K562 (cell line): ENCODE data around the gene SETDB1. TPM values are rescaled to one million over a fixed set of nuclear protein-coding genes. Genes with fewer than 3 reads are reported as not detected.

ENCODE experiments used
- BCOR ChIP-seq: fragments of 450-650 bp; IDR thresholded peaks from 2 replicates; pipeline ENCODE4 v1.6.1; 2016
- CBFA2T2 ChIP-seq: fragments of 450-650 bp; conservative IDR thresholded peaks from 2 replicates; pipeline ENCODE4 v1.6.1; 2017; ENCODE audit warnings: mild to moderate bottlenecking
- CEBPB ChIP-seq: fragments of 450-650 bp; IDR thresholded peaks from 2 replicates; pipeline ENCODE4 v1.6.1; 2016; ENCODE audit warnings: missing genetic modification characterization, missing compliant biosample characterization
- FOS ChIP-seq: IDR thresholded peaks from 3 replicates; pipeline ENCODE4 v1.6.1; 2011; ENCODE audit not compliant: insufficient read length; ENCODE audit errors: extremely low read depth
- FOXK1 ChIP-seq: sonication (generic); formaldehyde crosslinking; IDR thresholded peaks from 2 replicates; pipeline ENCODE4 v1.8.0; 2022; ENCODE audit warnings: missing genetic modification reagents, mild to moderate bottlenecking, borderline replicate concordance
- FOXM1 ChIP-seq, 2 experiments: fragments of 450-650 bp in 1 of 2; sonication (generic) in 1 of 2; formaldehyde crosslinking in 1 of 2; IDR thresholded peaks; 2 replicates each; pipeline versions ENCODE4 v1.6.1 to v1.9.0; 2017 to 2022; ENCODE audit warnings: low read depth in 2 of 2, mild to moderate bottlenecking in 2 of 2, missing genetic modification reagents in 1 of 2, moderate library complexity in 1 of 2
- FUS ChIP-seq: fragments of 200-400 bp; formaldehyde crosslinking; optimal IDR thresholded peaks from 2 replicates; pipeline ENCODE3; 2017; ENCODE audit warnings: low read depth, low read length
- GATAD2B ChIP-seq: fragments of 450-650 bp; IDR thresholded peaks from 2 replicates; pipeline ENCODE4 v1.6.1; 2017; ENCODE audit warnings: mild to moderate bottlenecking, borderline replicate concordance
- GTF2E2 ChIP-seq: fragments of 200-800 bp; sonication (Bioruptor generic); IDR thresholded peaks from 2 replicates; pipeline ENCODE4 v1.6.1; 2016; ENCODE audit warnings: missing genetic modification characterization, missing compliant biosample characterization
- MYNN ChIP-seq, 2 experiments: sonication (generic); formaldehyde crosslinking in 1 of 2; IDR thresholded peaks; 2 replicates each; pipeline versions ENCODE4 v1.5.0 to v1.6.1; 2016 to 2020; ENCODE audit warnings: antibody characterized with exemption in 1 of 2, missing genetic modification reagents in 1 of 2
- NEUROD1 ChIP-seq: fragments of 150-350 bp; IDR thresholded peaks from 2 replicates; pipeline ENCODE4 v1.6.1; 2014; ENCODE audit warnings: borderline replicate concordance, low read length, low read depth; ENCODE audit not compliant: partially characterized antibody
- OTX1 ChIP-seq: fragments of 450-650 bp; formaldehyde crosslinking; IDR thresholded peaks from 2 replicates; pipeline ENCODE4 v1.4.0; 2022; ENCODE audit warnings: mild to moderate bottlenecking
- PHB ChIP-seq: fragments of 250-450 bp; sonication (Bioruptor Pico); IDR thresholded peaks from 2 replicates; pipeline ENCODE4 v1.5.0; 2021
- PHF20 ChIP-seq: fragments of 450-650 bp; IDR thresholded peaks from 2 replicates; pipeline ENCODE4 v1.6.1; 2018; ENCODE audit not compliant: partially characterized antibody
- TCF3 ChIP-seq: sonication (generic); formaldehyde crosslinking; IDR thresholded peaks from 2 replicates; pipeline ENCODE4 v1.4.0; 2020; ENCODE audit warnings: mild to moderate bottlenecking, missing genetic modification reagents
- ZNF584 ChIP-seq: fragments of 200-800 bp; sonication (Bioruptor generic); IDR thresholded peaks from 2 replicates; pipeline ENCODE4 v1.6.1; 2016; ENCODE audit warnings: low read depth, mild to moderate bottlenecking, missing genetic modification characterization, missing compliant biosample characterization
- ZNF589 ChIP-seq: fragments of 200-800 bp; sonication (Bioruptor generic); IDR thresholded peaks from 2 replicates; pipeline ENCODE4 v1.6.1; 2016; ENCODE audit warnings: low read depth, missing genetic modification characterization, missing compliant biosample characterization
- ZNF699 ChIP-seq: fragments of 250-450 bp; sonication (Bioruptor Pico); IDR thresholded peaks from 2 replicates; pipeline ENCODE4 v1.8.0; 2021; ENCODE audit warnings: mild to moderate bottlenecking, moderate library complexity; ENCODE audit not compliant: insufficient replicate concordance
- ZSCAN32 ChIP-seq: fragments of 450-650 bp; formaldehyde crosslinking; IDR thresholded peaks from 2 replicates; pipeline ENCODE4 v1.4.0; 2020; ENCODE audit warnings: mild to moderate bottlenecking, moderate library complexity
- polyA plus RNA-seq, 8 experiments: library from polyadenylated mRNA; depleted of rRNA in 4 of 8; stranded (reverse) in 5 of 8; unstranded in 3 of 8; fragments of >200 nt; fragmentation: Nextera tagmentation in 2 of 8; fragmentation: Illumina TruSeq in 1 of 8; extraction: Ambion mirVana in 2 of 8; extraction: Trizol in 1 of 8; gene quantifications; 2 replicates each; pipeline versions ENCODE4 v1.2.1 to v1.2.3, GENCODE V29; 2011 to 2014; ENCODE audit warnings: inconsistent platforms in 1 of 8, missing spikeins in 1 of 8
- total RNA-seq, 7 experiments: library from RNA; depleted of rRNA in 6 of 7; stranded (reverse); fragments of >200 nt in 6 of 7; fragmentation: Illumina TruSeq in 2 of 7; extraction: Trizol in 2 of 7; gene quantifications; 2 replicates each; pipeline versions ENCODE4 v1.2.1 to v1.2.3, GENCODE V29; 2011 to 2021; ENCODE audit warnings: low replicate concordance in 1 of 7
- TF ChIP-seq, protein P1 (sequence below): fragments of 450-650 bp; IDR thresholded peaks from 2 replicates; pipeline ENCODE4 v1.6.1; 2017; ENCODE audit warnings: antibody characterized with exemption
- TF ChIP-seq, protein P2 (sequence below): sonication (generic); formaldehyde crosslinking; IDR thresholded peaks from 2 replicates; pipeline ENCODE4 v1.8.0; 2023; ENCODE audit warnings: mild to moderate bottlenecking, missing genetic modification reagents
- TF ChIP-seq, protein P3 (sequence below): fragments of 450-650 bp; conservative IDR thresholded peaks from 2 replicates; pipeline ENCODE4 v1.6.1; 2016; ENCODE audit warnings: missing genetic modification characterization, low read depth, mild to moderate bottlenecking, missing compliant biosample characterization, moderate library complexity

The SETDB1 gene
- total and polyA plus RNA-seq, 9 of the 15 experiments (the other 6 are each of a cell fraction or from before 2014, with no cell fraction given): 21.5 to 64.4 (median 42.0) TPM

DNA sequence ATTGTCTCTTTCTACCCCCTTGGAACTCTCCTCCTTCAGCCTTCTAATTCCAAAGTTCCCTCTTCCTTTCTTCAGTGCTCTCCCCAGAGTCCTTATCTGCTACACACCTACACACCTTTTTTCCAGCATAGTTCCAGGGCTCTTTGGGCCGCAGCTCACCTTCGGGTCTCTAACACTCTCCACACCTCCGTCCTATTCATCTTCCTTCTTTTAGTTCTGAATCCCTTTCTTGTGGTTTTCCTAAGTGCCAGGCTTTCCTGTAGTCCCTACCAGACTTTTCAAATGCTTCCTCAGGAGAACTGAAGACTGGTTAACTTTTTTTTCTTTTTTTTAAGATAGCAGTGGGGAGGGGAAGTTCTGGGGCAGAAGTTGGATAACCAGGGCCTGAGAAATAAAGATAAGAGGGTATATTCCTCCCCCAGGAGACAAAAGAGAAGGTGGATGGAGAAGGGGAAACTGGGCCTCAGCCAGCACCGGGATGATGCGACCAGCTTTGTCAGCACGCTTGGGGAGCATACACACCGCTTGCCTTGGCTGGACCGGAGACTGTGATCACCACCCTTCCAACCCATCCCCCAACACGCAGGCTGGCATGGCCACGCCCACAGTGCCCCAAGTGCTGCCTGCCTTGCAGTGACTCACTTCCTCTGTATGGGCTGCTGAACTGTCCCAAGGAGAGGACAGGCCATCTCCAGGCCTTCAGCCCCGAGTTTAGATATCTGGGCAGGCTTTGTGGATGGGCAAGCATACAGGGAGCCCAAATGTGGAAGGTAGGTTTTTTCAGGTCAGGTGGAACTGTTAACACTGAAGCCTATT is 50.9 kb downstream of the SETDB1 start (continued):
- TF ChIP-seq TCF3 (CRISPR knock-in tag): peak; percentile 91
- TF ChIP-seq, protein P1, sequence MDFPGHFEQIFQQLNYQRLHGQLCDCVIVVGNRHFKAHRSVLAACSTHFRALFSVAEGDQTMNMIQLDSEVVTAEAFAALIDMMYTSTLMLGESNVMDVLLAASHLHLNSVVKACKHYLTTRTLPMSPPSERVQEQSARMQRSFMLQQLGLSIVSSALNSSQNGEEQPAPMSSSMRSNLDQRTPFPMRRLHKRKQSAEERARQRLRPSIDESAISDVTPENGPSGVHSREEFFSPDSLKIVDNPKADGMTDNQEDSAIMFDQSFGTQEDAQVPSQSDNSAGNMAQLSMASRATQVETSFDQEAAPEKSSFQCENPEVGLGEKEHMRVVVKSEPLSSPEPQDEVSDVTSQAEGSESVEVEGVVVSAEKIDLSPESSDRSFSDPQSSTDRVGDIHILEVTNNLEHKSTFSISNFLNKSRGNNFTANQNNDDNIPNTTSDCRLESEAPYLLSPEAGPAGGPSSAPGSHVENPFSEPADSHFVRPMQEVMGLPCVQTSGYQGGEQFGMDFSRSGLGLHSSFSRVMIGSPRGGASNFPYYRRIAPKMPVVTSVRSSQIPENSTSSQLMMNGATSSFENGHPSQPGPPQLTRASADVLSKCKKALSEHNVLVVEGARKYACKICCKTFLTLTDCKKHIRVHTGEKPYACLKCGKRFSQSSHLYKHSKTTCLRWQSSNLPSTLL: no peak
- TF ChIP-seq GATAD2B: peak; percentile 64; the same call in 1 of the 2 replicates
- no peak for TF ChIP-seq GTF2E2 (tag)
- TF ChIP-seq, protein P2, sequence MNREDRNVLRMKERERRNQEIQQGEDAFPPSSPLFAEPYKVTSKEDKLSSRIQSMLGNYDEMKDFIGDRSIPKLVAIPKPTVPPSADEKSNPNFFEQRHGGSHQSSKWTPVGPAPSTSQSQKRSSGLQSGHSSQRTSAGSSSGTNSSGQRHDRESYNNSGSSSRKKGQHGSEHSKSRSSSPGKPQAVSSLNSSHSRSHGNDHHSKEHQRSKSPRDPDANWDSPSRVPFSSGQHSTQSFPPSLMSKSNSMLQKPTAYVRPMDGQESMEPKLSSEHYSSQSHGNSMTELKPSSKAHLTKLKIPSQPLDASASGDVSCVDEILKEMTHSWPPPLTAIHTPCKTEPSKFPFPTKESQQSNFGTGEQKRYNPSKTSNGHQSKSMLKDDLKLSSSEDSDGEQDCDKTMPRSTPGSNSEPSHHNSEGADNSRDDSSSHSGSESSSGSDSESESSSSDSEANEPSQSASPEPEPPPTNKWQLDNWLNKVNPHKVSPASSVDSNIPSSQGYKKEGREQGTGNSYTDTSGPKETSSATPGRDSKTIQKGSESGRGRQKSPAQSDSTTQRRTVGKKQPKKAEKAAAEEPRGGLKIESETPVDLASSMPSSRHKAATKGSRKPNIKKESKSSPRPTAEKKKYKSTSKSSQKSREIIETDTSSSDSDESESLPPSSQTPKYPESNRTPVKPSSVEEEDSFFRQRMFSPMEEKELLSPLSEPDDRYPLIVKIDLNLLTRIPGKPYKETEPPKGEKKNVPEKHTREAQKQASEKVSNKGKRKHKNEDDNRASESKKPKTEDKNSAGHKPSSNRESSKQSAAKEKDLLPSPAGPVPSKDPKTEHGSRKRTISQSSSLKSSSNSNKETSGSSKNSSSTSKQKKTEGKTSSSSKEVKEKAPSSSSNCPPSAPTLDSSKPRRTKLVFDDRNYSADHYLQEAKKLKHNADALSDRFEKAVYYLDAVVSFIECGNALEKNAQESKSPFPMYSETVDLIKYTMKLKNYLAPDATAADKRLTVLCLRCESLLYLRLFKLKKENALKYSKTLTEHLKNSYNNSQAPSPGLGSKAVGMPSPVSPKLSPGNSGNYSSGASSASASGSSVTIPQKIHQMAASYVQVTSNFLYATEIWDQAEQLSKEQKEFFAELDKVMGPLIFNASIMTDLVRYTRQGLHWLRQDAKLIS: peak; percentile 43; the same call in 1 of the 2 replicates
- TF ChIP-seq MYNN (IDR thresholded peaks at IDR 0.05): peak; percentile 94
- TF ChIP-seq MYNN (CRISPR knock-in tag; IDR thresholded peaks at IDR 0.05): no peak
- peak; percentile 89 for TF ChIP-seq CBFA2T2
- no peak for TF ChIP-seq PHB
- no peak for TF ChIP-seq ZNF584 (CRISPR knock-in tag)
- TF ChIP-seq NEUROD1: peak; percentile 79
- no peak for TF ChIP-seq ZSCAN32 (CRISPR knock-in tag)
- TF ChIP-seq BCOR: peak; percentile 77
- TF ChIP-seq, protein P3, sequence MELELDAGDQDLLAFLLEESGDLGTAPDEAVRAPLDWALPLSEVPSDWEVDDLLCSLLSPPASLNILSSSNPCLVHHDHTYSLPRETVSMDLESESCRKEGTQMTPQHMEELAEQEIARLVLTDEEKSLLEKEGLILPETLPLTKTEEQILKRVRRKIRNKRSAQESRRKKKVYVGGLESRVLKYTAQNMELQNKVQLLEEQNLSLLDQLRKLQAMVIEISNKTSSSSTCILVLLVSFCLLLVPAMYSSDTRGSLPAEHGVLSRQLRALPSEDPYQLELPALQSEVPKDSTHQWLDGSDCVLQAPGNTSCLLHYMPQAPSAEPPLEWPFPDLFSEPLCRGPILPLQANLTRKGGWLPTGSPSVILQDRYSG: peak; percentile 74; the same call in 1 of the 2 replicates
- no peak for TF ChIP-seq CEBPB (tag)
- no peak for TF ChIP-seq PHF20
- TF ChIP-seq ZNF589: no peak
- TF ChIP-seq OTX1: no peak
- TF ChIP-seq FUS: no peak
- TF ChIP-seq ZNF699 (CRISPR knock-in tag): no peak
- peak; percentile 85 for TF ChIP-seq FOXM1 (IDR thresholded peaks at IDR 0.05; ENCODE audit: low read depth)
- no peak for TF ChIP-seq FOXM1 (CRISPR knock-in tag; IDR thresholded peaks at IDR 0.05; ENCODE audit: low read depth)
- TF ChIP-seq FOXK1: no peak
- TF ChIP-seq FOS: no peak
